B cell (primary cell): Measurements from ENCODE around the gene GNG3.

Experiments
- CTCF ChIP-seq: fragments of 200-600 bp; IDR thresholded peaks from one replicate; pipeline ENCODE4 v1.8.0; 2022; ENCODE audit warnings: antibody characterized with exemption, mild to moderate bottlenecking
- EZH2 ChIP-seq: IDR thresholded peaks from 2 replicates; pipeline ENCODE4 v1.6.1; 2012; ENCODE audit warnings: borderline replicate concordance, low read depth, mild to moderate bottlenecking, moderate library complexity, low read length; ENCODE audit not compliant: insufficient read depth, poor library complexity, severe bottlenecking

- TF ChIP-seq CTCF, result no peak
- no peak for TF ChIP-seq EZH2
These were observed 41.1 kb upstream of the GNG3 start for GRCh38 chr11:62666259-62666926.
